ENCODE measurements around the gene ALPP.
"Not testable (repeated sequence)": the region's sequence is repeated elsewhere in the genome, so short reads cannot be mapped to it uniquely, and the experiment has no call there.

The ALPP gene

DNA sequence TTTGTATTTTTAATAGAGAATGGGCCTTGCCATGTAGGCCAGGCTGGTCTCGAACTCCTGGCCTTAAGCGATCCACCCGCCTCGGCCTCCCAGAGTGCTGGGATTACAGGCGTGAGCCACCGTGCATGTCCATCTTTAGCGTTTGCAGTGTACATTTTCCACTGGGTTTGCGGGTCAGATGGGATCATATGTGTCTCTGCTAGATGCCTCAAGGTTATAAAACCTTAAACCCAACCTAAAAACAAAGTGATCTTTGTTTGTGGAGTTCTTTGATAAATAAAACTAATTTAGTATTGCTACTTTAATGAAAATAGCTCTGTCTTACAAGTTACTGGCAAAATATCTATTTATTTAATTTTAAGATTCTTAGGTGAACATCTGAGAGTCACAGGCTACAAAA is 15.0 kb downstream of the ALPP start:
- Histone ChIP-seq H3K4me3 (ENCODE audit: low read depth, low read length) (no peak overlapping the region), H3K9me3 (ENCODE audit: control insufficient read depth, insufficient read depth, low read depth, low read length) (no peaks in the 10 kb centered on the region), H3K36me3 (ENCODE audit: control insufficient read depth in 2 of 2, insufficient read depth in 1 of 2, low read length in 2 of 2) (no peaks in the 10 kb centered on the region), H3K27ac (ENCODE audit: extremely low read depth, low read depth, low read length) (no peak overlapping the region), H3K4me1 (ENCODE audit: control insufficient read depth, insufficient read depth, low read length) (no peaks in the 10 kb centered on the region)
- ChIA-PET CTCF (interaction anchor here (0.6 to 1.0 kb wide), 2 partner anchors 47 to 593 kb away, joined by 3 to 7 read pairs; no protein-coding TSS in a partner anchor), POLR2A (no interaction called here)
- TF ChIP-seq ZNF280D (tag by site-specific recombination; IDR thresholded peaks at IDR 0.05), result no peak
- TF ChIP-seq ZSCAN4 (tag by site-specific recombination; IDR thresholded peaks at IDR 0.05), result no peak

DNA sequence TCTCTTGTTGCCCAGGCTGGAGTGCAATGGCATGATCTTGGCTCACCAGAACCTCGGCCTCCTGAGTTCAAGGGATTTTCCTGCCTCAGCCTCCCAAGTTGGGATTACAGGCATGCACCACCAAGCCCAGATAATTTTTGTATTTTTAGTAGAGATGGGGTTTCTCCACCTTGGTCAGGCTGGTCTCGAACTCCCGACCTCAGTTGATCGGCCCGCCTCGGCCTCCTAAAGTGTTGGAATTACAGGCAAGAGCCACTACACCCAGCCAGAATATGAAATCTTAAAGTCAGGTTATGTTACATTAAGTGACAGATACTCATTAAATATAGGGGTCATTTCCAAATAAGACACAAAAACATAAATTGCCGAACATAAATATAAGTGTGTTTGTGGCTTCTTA is 15.9 kb downstream of the ALPP start:
- H3K36me3 ChIP-seq (ENCODE audit: control insufficient read depth in 2 of 2, insufficient read depth in 1 of 2, low read length in 2 of 2); H3K27ac ChIP-seq (ENCODE audit: extremely low read depth, low read depth, low read length); H3K4me3 ChIP-seq (ENCODE audit: low read depth, low read length); H3K4me1 ChIP-seq (ENCODE audit: control insufficient read depth, insufficient read depth, low read length); POLR2A ChIA-PET; H3K9me3 ChIP-seq (ENCODE audit: control insufficient read depth, insufficient read depth, low read depth, low read length): not testable (repeated sequence)
- CTCF ChIA-PET, result interaction anchor here (0.6 to 1.0 kb wide), 2 partner anchors 46 to 594 kb away, joined by 3 to 7 read pairs; no protein-coding TSS in a partner anchor

GRCh38 chr2:232395586-232395985 is 17.0 kb downstream of the ALPP start:
- CTCF ChIA-PET, result interaction anchor here (0.6 kb wide), 1 partner anchor 18 kb away, joined by 3 read pairs; no protein-coding TSS in a partner anchor
- Histone ChIP-seq H3K27ac (ENCODE audit: extremely low read depth, low read depth, low read length) (no peak overlapping the region; the same call in 1 of the 2 replicates), H3K4me1 (ENCODE audit: control insufficient read depth, insufficient read depth, low read length) (no peaks in the 10 kb centered on the region), H3K36me3 (ENCODE audit: control insufficient read depth in 2 of 2, insufficient read depth in 1 of 2, low read length in 2 of 2) (no peaks in the 10 kb centered on the region), H3K4me3 (ENCODE audit: low read depth, low read length) (no peak overlapping the region), H3K9me3 (ENCODE audit: control insufficient read depth, insufficient read depth, low read depth, low read length) (no peaks in the 10 kb centered on the region)
- POLR2A ChIA-PET, result no interaction called here
- TF ChIP-seq SP2 (tag by site-specific recombination; IDR thresholded peaks at IDR 0.05) (no peak), ZNF394 (tag by site-specific recombination; IDR thresholded peaks at IDR 0.05; ENCODE audit: borderline replicate concordance) (no peak)

GRCh38 chr2:232396683-232397082 is 18.1 kb downstream of the ALPP start:
- ChIA-PET CTCF (interaction anchor here (0.6 to 0.8 kb wide), 4 partner anchors 63 to 538 kb away, joined by 3 read pairs; no protein-coding TSS in a partner anchor), POLR2A (no interaction called here)
- no peak for TF ChIP-seq KLF7 (tag by site-specific recombination; IDR thresholded peaks at IDR 0.05; ENCODE audit: borderline replicate concordance)
- TF ChIP-seq GLIS1 (tag by site-specific recombination; IDR thresholded peaks at IDR 0.05), result peak; percentile 62

GRCh38 chr2:232398293-232399034 is 19.9 kb downstream of the ALPP start:
- POLR2A ChIA-PET, result no interaction called here
- no peak overlapping the region for H3K4me3 ChIP-seq (ENCODE audit: low read depth, low read length)
- no peaks in the 10 kb centered on the region for H3K36me3 ChIP-seq (ENCODE audit: control insufficient read depth in 2 of 2, insufficient read depth in 1 of 2, low read length in 2 of 2)
- no peak overlapping the region for H3K27ac ChIP-seq (ENCODE audit: extremely low read depth, low read depth, low read length)
- H3K9me3 ChIP-seq (ENCODE audit: control insufficient read depth, insufficient read depth, low read depth, low read length), result no peaks in the 10 kb centered on the region
- TF ChIP-seq ZBTB1 (tag by site-specific recombination; IDR thresholded peaks at IDR 0.05) (no peak), ZNF76 (tag by site-specific recombination; IDR thresholded peaks at IDR 0.05; ENCODE audit: borderline replicate concordance, low read depth) (no peak), ZNF184 (tag by site-specific recombination; IDR thresholded peaks at IDR 0.05) (no peak), KLF1 (tag by site-specific recombination; IDR thresholded peaks at IDR 0.05) (no peak), ZNF654 (tag by site-specific recombination; IDR thresholded peaks at IDR 0.05; ENCODE audit: low read depth) (no peak), ZEB2 (tag by site-specific recombination; IDR thresholded peaks at IDR 0.05) (no peak), HOXD13 (CRISPR knock-in tag; IDR thresholded peaks at IDR 0.05; ENCODE audit: borderline replicate concordance) (no peak), YY2 (tag by site-specific recombination; IDR thresholded peaks at IDR 0.05) (no peak), YY1 (tag by site-specific recombination; IDR thresholded peaks at IDR 0.05) (no peak), KLF8 (tag by site-specific recombination; IDR thresholded peaks at IDR 0.05) (no peak)
- H3K4me1 ChIP-seq (ENCODE audit: control insufficient read depth, insufficient read depth, low read length), result no peaks in the 10 kb centered on the region
- CTCF ChIA-PET, result interaction anchor here (0.6 to 0.8 kb wide), 3 partner anchors 8 to 700 kb away, joined by 3 to 4 read pairs (median 4); no protein-coding TSS in a partner anchor

More at GRCh38 chr2:232396683-232397082, 18.1 kb downstream of the ALPP start:
- H3K27ac ChIP-seq (ENCODE audit: extremely low read depth, low read depth, low read length), result no peak overlapping the region
- no peaks in the 10 kb centered on the region for H3K36me3 ChIP-seq (ENCODE audit: control insufficient read depth in 2 of 2, insufficient read depth in 1 of 2, low read length in 2 of 2)
- no peaks in the 10 kb centered on the region for H3K4me1 ChIP-seq (ENCODE audit: control insufficient read depth, insufficient read depth, low read length)
- H3K4me3 ChIP-seq (ENCODE audit: low read depth, low read length), result no peak overlapping the region
- no peaks in the 10 kb centered on the region for H3K9me3 ChIP-seq (ENCODE audit: control insufficient read depth, insufficient read depth, low read depth, low read length)

All from HEK293 (cell line).